ENCODE results near the gene IL3RA. TPM values are rescaled to one million over a fixed set of nuclear protein-coding genes. Genes with fewer than 3 reads are reported as not detected.
A peak's percentile ranks its signal among the peaks of the same experiment; 100 is the strongest.

Gene IL3RA
- total RNA-seq, 2 donors from 2014 or later: 0.41 to 0.73 TPM

DNA sequence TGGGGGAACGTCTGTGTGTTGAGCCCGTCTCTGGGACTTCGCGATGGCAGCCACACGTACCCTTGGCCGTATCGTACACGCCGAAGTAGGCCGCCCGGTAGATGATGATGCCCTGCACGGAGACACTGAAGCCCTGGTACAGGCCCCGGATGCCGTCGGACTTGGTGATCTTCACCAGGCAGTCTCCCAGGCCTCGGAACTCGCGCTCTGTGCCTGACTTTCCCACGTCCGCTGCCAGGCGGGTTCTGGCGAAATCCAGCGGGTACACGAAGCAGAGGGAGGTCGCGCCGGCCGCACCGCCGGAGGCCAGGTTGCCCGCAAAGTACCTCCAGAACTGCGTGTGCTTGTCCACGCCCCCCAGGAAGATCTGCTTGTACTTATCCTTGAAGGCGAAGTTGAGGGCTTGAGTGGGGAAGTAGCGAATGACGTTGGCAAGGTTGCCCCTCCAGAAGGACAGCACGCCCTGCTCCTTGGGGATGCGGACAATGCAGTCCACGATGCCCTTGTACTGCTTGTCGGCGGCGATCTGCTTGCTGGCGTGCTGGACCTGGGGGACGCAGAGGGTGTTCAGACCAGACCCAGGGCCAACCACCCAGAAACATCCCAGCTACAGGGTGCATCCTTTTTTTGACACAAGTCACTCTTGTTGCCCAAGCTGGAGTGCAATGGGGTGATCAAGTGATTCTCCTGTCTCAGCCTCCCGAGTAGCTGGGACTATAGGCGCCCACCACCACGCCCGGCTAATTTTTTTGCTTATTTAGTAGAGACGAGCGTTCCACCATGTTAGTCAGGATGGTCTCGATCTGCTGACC is 52.8 kb downstream of the IL3RA start:
- peak in 1 of 2 donors; percentile 51 for DNase-seq (ENCODE audit: low spot score in 2 of 2)
- ATAC-seq: no peak
- no peaks in the 10 kb centered on the region for H3K9me3 Mint-ChIP-seq
- peak overlapping the region; percentile 85 to 86 for H3K27ac Mint-ChIP-seq
- peaks cover 37 to 57% of the 10 kb centered on the region in 2 donors for H3K36me3 Mint-ChIP-seq

DNA sequence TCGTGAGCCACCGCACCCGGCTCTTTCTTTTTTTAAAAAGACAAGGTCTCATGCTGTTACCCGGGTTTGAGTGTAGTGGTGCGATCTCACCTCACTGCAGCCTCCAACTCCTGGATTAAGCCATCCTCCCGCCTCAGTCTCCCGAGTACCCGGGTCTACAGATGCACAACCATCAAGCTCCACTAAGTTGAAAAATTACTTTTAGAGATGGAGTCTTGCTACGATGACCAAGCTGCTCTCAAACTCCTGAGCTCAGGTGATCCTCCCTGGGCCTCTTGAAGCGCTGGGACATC is 53.4 kb downstream of the IL3RA start:
- Mint-ChIP-seq H3K9me3 (no peaks in the 10 kb centered on the region), H3K27ac (peak overlapping the region in 1 of 2 donors; percentile 79), H3K36me3 (peaks cover 40 to 58% of the 10 kb centered on the region in 2 donors)
- no peak for ATAC-seq
- no peak for DNase-seq (ENCODE audit: low spot score in 2 of 2)

DNA sequence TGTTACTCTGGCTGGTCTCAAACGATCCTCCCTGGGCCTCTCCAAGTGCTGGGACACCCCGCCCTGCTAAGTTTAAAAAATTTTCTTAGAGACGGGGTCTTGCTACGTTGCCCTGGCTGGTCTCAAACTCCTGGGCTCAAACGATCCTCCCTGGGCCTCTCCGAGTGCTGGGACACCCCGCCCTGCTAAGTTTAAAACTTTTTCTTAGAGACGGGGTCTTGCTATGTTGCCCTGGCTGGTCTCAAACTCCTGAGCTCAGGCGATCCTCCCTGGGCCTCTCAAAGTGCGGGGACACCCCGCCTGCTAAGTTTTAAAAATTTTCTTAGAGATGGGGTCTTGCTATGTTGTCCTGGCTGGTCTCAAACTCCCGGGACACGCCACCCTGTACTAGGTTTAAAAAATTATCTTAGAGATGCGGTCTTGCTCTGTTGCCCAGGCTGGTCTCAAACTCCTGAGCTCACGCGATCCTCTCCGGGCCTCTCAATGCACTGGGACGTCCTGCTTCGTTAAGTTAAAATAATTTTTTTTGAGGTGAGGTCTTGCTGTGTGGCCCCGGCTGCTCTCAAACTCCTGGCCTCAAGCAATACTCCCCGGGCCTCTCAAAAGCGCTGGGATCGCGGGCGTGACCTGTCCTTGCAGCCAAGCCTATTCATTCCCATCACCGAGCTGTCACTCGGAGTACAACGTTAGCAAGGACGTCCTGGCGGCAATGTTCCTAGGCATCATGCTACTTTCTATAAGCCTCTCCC is 54.2 kb downstream of the IL3RA start:
- Mint-ChIP-seq H3K9me3 (no peaks in the 10 kb centered on the region), H3K27ac (peak overlapping the region; percentile 88 to 97), H3K36me3 (peaks cover 48 to 60% of the 10 kb centered on the region in 2 donors)
- ATAC-seq (no peak), DNase-seq (ENCODE audit: low spot score in 2 of 2) (peak in 1 of 2 donors; percentile 39)

DNA sequence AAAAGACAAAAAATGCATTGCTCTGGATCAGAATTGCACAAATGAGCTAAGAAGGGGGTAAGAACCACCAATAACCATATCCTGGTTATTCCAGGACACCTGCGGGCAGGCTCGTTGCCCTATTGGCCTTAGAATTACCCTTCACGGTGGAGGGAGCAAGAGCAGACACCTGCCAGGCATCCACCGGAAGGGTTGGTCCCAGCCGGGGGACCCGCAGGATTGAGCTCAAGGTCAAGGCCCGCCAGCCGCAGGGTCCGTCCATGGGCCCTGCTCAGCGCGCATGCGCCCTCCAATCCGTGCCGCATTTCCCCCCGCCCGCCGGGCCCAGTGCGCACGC is 54.8 kb downstream of the IL3RA start:
- Mint-ChIP-seq H3K27ac (peak overlapping the region; percentile 88 to 97), H3K9me3 (no peaks in the 10 kb centered on the region), H3K36me3 (peaks cover 52 to 64% of the 10 kb centered on the region in 2 donors)
- ATAC-seq (no peak), DNase-seq (ENCODE audit: low spot score in 2 of 2) (no peak)

DNA sequence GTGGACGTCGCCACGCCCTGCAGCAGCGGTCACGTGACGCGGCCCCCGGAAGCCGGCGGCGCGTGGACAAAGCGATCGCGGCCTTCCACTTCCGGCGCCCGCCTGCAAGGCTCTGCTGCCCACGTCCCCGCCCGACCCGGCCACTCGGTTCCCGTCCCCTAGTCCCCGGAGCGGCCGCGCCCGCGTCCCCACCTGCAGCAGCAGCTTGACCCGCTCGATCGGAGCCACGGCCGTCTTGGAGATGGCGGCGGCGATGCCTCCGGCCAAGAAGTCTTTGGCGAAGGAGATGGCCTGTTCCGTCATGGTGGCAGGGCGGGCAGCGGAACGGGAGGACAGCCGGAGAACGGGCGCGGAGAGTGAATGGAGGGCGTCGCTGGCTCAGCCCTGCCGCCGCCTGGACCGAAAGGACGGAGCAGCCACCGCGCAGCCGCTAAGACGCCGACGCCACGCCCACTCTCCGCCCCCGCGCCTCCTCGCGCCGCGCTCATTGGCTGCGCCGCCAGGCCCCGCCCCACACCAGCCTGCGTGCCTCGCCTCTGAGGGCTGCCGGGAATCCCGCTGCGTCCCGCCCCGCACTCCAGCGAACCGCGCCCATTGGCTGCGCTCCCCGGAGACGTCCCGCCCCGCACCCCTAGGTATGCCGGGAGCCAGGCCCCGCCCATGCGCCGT is 55.3 kb downstream of the IL3RA start, which contains the start of gene SLC25A6:
Gene SLC25A6 (minus strand): TSS at position 407 of the 669 bp plus-strand sequence. CDS start 104 bp downstream, at position 303.
- H3K27ac Mint-ChIP-seq: peak within 1 kb of the TSS; percentile 97 to 99

DNA sequence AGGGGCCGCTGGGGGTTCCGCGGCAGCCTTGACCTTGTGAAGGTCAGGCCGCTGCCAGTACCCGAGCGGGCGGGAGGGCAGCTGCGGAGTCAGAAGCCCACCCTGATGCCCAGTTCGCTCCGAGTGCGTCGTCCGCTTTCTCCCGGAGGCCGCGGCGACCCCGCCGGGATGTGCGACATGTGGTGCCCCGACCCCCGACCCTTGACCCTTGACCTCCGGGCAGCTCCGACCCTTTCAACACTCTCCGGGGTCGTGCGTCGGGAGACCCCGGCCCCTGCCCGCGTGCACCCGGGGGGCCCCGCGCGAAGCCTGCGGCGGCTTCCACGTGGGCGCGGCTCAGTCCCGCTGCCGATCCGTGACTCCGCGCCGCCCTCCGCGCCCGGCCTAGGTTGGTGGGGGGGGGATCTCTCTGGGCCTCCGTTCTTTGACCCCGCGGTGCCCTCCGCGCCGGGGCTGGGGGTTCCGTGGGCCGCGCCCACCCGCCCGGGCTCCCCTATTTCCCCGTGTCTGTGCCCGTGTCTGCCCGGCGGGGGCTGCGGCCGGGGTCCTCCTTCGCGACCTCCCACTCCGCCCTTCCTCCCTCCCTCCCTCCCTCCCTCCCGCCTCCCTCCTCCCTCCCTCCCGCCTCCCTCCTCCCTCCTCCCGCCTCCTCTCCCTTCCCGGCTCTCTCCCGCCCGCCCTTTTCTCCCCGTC is 55.9 kb downstream of the IL3RA start:
- Mint-ChIP-seq H3K27ac (peak overlapping the region; percentile 97 to 99), H3K9me3 (no peaks in the 10 kb centered on the region), H3K36me3 (peaks cover 46 to 52% of the 10 kb centered on the region in 2 donors)
- peak; percentile 33 to 39 for ATAC-seq
- no peak for DNase-seq (ENCODE audit: low spot score in 2 of 2)

More for the DNA sequence above, 55.3 kb downstream of the IL3RA start, which contains the start of gene SLC25A6:
- Mint-ChIP-seq H3K9me3 (no peaks in the 10 kb centered on the region), H3K36me3 (peaks cover 47 to 59% of the 10 kb centered on the region in 2 donors)
- peak; percentile 100 for DNase-seq (ENCODE audit: low spot score in 2 of 2)
- ATAC-seq: peak; percentile 97

DNA sequence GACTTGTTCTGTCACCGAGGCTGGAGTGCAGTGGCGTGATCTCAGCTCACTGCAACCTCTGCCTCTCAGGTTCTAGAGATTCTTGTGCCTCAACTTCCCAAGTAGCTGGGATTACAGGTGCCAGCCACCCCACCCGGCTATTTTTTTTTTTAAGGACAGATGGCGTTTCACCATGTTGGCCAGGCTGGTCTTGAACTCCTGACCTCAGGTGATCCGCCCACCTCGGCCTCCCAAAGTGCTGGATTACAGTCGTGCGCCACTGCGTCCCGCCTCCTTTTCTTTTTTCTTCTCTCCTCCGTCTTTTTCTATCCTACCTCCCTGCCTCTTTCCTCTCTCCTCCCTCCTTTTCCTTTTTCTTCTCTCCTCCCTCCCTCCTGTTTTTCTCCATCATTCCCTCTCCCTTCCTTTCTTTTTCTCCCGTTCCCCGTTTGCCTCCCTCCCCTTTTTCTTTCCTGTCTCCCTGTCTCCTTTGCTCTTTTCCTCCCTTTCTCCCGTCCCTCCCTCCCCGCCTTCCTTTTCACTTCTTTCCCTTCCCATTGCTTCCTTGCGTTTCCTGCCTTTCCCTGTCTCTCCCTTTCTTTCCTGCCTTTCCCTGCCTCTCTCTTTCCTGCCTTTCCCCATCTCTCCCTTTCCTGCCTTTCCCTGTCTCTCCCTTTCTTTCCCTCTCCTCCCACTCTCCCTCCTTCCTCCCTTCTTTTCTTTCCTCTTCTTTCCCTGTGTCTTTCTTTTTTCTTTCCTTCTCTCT is 57.5 kb downstream of the IL3RA start:
- DNase-seq (ENCODE audit: low spot score in 2 of 2) (no peak), ATAC-seq (no peak)
- H3K9me3 Mint-ChIP-seq: no peaks in the 10 kb centered on the region
- H3K27ac Mint-ChIP-seq: peak overlapping the region; percentile 97 to 99
- H3K36me3 Mint-ChIP-seq: peaks cover 31 to 37% of the 10 kb centered on the region in 2 donors

DNA sequence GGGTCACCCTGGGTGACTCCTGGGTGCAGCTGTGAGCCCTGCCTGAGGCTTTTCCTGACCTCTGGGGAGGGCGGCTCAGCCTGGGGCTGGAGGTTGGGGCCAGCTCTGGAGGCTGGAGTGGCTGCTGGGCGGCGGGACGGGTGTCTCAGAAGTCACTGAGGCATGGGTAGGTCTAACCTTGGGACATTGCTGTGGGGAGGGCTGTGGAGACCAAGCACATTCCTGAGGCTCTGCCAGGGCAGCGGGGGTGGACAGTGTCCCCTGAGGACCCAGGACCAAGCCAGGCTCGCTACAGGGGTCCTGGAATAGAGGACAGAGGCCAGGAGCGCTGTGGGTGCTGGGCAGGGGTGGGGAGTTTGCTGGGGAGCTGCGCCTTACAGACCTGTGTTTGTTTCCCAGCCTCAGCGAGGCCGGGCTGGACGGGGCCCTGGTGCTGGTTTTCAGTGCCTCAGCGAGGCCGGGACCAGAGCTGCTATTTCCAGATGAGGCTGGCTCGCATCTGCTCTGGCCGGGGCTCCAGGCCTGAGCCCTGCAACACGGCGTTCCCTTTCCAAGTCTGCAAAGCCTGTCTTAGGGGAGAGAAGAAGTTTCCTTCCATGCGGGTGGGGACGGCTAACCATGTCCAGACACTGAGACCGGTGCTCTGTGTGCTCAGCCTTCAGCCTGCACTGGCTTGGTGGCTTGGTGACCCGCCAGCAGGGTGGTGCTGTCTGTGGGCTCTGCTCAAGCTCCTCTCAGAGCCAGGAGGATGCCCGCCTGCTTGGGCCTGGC is 58.3 kb downstream of the IL3RA start:
- H3K9me3 Mint-ChIP-seq: no peaks in the 10 kb centered on the region
- ATAC-seq (no peak), DNase-seq (ENCODE audit: low spot score in 2 of 2) (peak in 1 of 2 donors; percentile 53)
- H3K36me3 Mint-ChIP-seq: peaks cover 28 to 33% of the 10 kb centered on the region in 2 donors
- peak overlapping the region; percentile 84 to 97 for H3K27ac Mint-ChIP-seq

DNA sequence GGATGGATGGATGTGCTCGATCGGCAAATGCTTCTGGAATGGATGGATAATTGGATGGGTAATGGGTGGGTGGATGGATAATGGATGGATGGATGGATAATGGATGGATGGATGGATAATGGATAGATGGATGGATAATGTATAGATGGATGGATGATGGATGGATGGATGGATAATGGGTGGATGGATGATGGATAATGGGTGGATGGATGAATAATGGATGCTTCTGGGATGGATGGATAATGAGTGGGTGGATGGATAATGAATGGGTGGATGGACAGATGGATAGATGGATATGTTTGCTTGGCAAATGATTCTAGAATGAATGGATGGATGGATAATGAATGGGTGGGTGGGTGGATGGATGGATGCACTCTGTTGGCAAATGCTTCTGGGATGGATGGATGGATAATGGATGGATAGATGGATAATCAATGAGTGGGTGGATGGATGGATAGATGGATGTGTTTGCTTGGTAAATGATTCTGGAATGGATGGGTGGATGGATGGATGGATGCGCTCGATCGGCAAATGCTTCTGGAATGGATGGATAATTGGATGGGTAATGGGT is 59.1 kb downstream of the IL3RA start:
- Mint-ChIP-seq H3K36me3 (peaks cover 28 to 31% of the 10 kb centered on the region in 2 donors), H3K9me3 (no peaks in the 10 kb centered on the region), H3K27ac (peak overlapping the region; percentile 3 to 57)
- DNase-seq (ENCODE audit: low spot score in 2 of 2) (no peak), ATAC-seq (no peak)

DNA sequence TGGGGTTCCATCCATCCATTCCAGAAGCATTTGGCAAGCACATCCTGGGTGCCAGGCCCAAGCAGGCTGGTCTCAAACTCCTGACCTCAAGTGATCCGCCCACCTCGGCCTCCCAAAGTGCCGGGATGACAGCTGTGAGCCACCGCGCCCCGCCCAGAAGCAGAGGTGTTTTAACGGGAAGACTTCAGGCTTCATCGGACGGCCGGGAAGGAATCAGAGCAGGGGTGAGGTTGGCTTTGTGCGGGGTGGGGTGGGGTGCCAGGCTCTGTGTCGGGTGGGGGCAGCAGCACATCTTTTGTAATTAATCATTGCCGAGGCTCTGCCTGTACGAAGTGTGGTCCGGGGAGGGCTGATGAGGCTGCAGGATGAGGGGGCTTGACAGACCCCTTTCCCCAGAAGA is 60.4 kb downstream of the IL3RA start:
- peak in 1 of 2 donors; percentile 50 for DNase-seq (ENCODE audit: low spot score in 2 of 2)
- H3K36me3 Mint-ChIP-seq: peaks cover 17 to 20% of the 10 kb centered on the region in 2 donors
- no peak overlapping the region for H3K27ac Mint-ChIP-seq
- ATAC-seq: no peak
- H3K9me3 Mint-ChIP-seq: no peaks in the 10 kb centered on the region

DNA sequence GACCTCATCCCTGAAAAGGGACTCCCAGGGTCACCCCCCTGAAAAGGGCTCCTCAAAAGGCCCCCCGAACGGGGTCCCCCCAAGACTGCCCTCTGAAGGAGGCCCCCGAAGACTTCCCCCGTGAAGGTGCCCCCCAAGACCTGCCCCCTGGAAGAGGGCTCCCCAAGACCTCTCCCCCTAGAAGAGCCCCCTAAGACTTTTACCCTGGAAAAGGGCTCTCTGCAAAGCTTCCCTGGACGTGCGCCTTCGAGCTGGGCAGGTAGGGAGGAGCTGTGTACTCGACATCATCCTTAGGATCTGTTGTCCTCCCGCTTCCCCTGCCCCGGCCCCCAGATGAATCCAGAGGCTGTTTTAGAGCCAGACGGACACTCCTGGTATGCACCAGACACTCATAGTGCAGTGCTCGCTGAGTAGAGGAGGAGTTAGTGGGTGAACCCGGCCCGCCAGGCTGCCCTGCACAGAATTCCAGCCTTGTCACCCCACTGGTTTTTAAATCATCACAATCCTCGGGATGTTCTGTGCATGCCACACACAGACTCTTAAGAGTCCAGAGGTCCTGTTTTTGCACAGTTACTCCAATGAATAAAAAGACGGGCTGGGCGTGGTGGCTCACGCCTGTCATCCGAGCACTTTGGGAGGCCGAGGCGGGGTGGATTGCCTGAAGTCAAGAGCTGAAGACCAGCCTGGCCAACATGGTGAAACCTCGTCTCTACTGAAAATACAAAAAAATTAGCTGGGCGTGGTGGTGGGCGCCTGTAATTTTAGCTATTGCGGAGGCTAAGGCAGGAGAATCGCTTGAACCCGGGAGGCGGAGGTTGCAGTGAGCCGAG is 61.1 kb downstream of the IL3RA start:
- H3K36me3 Mint-ChIP-seq: peaks cover 17 to 20% of the 10 kb centered on the region in 2 donors
- H3K27ac Mint-ChIP-seq: peak overlapping the region in 1 of 2 donors; percentile 36
- ATAC-seq (no peak), DNase-seq (ENCODE audit: low spot score in 2 of 2) (peak in 1 of 2 donors; percentile 48)
- H3K9me3 Mint-ChIP-seq: no peaks in the 10 kb centered on the region

DNA sequence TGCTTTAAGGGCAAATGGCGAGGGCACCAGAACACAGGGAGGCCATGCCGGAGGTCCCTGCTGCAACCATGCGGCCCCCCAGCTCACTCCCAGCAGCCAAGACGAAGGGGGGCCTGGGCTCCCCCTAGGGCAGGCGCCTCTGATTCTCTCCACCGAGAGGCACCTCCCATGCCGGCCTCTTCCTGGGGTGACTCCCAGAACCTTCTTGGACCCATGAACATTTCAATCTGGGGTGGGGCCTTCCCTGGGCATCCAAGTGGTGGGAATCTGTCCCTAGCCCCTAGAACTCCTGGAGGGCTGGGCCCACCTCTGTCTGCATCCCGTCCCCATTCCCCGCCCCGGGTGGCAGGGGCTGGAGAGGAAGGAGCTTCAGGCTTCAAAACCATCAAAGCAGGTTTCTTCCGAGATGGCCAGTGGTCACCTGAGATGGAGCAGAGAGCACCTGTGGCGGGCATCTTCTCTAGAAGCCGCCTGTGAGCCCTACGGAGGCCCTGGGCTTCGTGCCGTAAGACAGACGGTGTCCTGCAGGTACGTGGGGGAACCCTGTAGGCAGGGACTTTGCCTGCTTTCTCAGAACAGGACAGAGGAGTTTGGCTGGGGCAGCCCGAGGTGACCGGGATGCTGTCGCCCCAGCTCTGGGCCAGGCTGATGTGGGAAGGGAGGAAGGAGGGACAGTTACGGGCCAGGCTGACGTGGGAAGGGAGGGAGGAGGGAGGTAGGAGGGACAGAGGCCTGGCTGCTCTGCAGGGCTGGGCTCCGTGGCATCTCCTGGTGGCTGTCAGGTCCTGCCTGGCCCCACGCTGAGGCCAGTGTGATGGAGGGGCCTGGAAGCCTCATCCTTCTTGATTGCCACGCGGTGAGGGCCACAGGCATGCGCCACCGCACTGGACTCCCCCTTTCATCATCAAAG is 62.1 kb downstream of the IL3RA start:
- Mint-ChIP-seq H3K36me3 (peaks cover 17 to 20% of the 10 kb centered on the region in 2 donors), H3K9me3 (no peaks in the 10 kb centered on the region), H3K27ac (no peak overlapping the region)
- peak; percentile 6 to 17 for ATAC-seq
- peak in 1 of 2 donors; percentile 55 for DNase-seq (ENCODE audit: low spot score in 2 of 2)

DNA sequence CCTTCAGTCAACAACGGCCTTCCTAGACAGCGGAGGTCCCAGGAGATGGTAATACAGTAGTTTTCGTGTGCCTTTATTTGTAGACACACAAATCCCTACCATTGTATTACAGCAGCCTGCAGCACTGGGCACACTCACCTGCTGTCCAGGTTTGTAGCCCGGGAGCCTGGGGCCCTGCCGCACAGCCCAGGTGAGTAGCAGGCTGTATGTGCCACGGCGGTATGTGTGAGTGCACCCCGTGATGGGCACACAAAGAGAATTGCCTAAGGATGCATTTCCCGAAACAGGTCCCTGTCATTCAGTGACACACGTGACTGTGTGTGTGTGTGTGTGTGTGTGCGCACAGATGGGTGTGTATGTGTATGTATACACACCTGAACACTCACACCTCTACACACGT is 63.5 kb downstream of the IL3RA start:
- Mint-ChIP-seq H3K9me3 (no peaks in the 10 kb centered on the region), H3K36me3 (peaks cover 13% of the 10 kb centered on the region in 2 donors)

More for the DNA sequence above, 63.5 kb downstream of the IL3RA start:
- no peak for ATAC-seq
- H3K27ac Mint-ChIP-seq: no peak overlapping the region
- DNase-seq (ENCODE audit: low spot score in 2 of 2): peak in 1 of 2 donors; percentile 33
